Renal pelvis (tissue), 4 donors: ENCODE measurements around the gene SMIM32. TPM values are rescaled to one million over a fixed set of nuclear protein-coding genes. Genes with fewer than 3 reads are reported as not detected.

Experiments
- DNase-seq: peaks from one replicate; pipeline ENCODE4 v3.0.0-alpha.2; 2013
- polyA plus RNA-seq, 3 donors: library from polyadenylated mRNA; unstranded; fragments of 120-200 nt; gene quantifications; one replicate each; pipeline ENCODE4 v1.2.1, GENCODE V29; 2013; ENCODE audit not compliant: insufficient read length in 3 of 3

The SMIM32 gene
- polyA plus RNA-seq, 3 donors, result 16.6 to 20.1 (median 19.8) TPM

DNA sequence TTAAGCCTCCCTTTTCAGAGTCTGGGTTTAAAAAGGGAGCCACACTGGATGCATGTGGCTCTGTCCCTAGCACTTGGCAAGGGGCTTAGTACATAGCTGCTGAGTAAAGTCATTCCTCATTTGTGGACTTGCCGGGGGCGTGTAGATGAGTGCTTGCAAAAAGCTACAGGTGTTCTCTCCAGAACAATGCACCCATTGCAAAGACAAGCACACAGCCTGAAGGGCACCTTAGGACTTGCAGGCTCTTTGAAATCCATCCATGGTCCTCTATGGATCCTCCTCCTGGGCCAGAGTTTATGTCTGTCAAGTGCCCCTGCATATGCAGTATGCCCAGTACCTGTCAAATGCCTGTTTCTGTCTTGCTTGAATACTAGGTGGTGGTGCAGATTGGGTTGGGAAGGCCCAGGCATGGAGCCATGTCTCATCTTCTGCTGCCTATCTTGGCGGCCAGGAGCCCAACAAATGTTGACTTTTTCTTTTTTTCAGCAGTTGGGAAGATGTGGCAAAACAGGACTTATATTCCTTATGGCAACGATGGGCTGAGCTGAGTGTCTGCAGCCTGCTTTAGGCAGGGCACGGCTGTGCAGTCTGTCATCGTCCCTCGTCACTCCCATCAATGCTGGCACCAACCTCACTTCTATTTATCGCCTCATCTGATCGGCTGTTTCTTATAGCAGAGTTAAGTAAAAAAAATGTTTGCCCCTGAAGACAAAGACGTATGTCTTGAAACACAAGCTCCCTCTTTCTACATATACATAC is 18.5 kb upstream of the SMIM32 start:
- DNase-seq, result no peak

DNA sequence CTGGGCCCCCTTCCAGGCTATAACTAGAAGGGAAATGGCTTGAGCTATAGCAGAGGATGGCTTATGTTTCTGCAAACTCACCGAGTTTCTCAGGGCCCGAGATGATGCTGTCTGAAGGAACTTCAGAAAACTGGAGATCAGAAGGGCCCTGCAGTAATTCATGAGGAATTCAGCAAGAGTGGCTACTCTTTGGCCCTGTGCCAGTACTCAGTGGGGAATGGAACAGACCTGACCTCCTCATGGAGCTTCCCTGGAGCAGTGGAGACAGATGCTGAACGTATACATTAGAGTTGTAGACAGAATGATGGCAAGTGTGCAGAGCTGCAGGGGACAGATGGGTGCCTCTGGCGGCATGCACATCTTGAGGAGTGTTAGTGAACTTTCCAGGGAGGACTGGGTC is 17.3 kb upstream of the SMIM32 start:
- DNase-seq, result no peak

DNA sequence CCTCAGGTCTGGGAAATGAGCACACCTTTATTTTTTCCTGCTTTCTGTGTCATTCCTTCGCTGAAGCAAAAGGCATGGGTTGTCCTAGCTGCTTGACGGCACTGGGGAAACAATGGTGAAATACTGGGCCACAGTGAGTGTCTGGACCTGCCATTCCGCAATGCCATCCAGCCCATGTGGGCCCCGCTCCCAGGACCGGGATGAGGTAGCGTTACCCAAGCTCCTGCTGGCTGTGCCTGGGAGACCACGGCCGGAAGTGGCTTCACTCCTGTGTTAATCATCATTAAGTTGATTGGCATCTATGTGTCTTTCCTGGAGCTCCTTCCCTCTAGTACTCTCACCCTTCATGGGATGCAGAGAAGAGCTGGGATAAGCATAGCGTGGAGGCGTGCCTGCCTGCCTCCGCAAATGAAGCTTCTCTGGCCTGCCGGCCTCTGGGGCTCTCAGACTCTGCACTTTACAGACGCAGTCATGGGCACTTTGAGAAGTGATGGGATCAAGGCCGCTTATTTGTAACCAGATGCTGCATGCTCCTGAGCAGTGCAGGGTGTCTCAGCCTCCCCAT is 16.5 kb upstream of the SMIM32 start:
- DNase-seq, result no peak

DNA sequence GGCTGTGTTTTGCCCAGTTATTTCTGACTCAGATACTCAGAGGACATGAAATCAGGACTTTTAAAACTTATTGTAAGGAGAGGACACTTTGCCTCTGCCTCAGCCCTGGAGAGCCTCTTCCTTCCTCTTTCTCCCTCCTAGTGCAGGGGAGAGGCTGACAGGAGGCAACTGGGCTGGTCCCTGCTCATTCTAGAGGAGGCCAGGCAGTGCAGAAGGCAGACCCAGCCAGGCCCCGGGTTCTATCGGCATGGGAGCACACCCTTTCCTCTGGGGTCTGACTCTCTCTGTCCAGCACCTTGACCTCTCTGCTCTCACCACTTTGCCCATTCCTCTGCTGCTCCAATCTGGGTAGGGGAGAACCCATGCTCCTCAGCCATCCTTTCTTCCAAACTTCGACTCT is 16.0 kb upstream of the SMIM32 start:
- no peak for DNase-seq

DNA sequence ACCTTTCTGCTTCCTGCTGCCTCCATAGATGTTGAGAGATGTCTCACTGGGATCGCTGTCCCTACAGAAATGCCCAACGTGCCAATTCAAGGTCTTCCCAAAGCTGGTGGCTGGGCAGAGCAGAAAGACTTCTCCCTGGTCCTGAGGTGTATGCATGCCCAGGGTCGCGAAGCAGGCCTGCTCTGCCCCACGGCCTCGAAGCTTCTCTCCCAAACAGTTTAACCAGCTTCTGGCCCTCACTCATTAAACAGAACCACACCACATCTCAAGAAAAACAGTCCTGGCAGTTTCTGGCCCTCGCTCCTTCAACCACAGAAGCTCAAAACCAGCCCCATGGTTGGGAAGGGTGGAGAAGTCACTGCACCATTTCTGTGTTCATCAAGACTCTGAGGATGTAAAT is 14.7 kb upstream of the SMIM32 start:
- no peak for DNase-seq

DNA sequence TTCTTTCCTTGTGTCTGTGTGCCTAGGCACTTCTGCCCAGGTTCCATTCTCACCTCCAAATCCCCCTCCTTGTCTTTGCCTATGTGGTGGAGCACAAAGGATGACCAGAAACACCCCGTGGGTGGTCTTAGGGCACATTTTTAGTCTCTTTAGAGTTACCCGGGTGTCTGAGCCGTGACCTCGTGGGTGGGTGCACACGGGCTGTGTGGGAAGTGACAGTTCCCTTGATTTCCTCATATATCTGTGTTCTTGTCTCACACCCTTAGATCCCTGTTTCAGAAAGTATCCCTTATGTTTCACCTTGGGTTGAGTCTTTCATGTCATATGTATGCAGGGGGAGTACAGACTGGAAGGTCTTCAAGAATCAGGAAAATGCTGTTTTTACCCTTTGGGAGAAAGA is 13.4 kb upstream of the SMIM32 start:
- no peak for DNase-seq

DNA sequence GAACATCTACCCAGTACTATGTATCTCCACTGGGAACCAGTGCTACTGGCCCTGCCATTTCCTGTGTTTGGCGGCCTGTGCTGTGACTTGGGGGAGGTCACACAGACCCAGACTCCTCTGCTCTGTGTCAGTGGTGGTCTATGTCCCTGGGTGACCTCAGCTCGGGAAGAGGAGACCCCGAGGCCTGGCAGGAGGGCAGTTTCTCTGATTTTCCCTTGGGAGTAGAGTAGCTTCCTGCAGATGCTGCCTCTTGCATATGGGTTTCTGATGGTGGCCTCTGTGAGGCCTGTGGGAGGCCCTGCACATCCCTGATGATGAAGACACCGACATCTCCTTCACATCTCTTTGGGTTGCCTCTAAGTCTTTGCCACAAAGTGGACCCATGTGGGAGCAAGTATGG is 13.0 kb upstream of the SMIM32 start:
- DNase-seq, result no peak

DNA sequence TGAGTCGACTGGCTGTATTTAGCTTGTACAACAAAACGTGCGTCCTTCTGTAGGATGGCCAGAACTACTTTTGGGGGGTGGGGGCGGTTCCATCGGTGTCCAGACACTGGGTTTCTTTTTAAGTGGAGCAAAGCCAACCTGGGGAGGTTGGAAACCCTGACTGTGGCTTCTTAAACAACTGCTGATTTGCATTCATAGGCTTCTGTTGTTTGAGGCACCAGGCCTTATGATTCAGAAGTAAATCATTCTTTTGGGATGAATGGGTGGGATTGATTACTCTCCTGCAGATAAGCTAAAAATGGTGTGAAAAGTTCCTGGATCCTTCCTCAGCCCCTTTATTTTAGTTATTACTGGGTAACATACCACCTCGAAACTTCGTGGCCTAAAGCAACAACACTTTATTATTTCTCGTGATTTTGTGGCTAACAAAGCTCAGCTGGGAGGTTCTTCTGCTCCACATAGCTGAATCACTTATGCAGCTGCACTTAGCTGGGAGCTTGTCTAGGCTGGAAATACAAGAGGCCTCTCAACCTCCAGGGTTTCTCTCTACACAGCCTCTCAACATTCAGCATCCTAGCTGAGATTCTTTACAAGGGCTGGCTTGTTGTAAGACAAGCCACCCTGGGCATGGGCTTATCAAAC is 12.2 kb upstream of the SMIM32 start:
- DNase-seq, result no peak

DNA sequence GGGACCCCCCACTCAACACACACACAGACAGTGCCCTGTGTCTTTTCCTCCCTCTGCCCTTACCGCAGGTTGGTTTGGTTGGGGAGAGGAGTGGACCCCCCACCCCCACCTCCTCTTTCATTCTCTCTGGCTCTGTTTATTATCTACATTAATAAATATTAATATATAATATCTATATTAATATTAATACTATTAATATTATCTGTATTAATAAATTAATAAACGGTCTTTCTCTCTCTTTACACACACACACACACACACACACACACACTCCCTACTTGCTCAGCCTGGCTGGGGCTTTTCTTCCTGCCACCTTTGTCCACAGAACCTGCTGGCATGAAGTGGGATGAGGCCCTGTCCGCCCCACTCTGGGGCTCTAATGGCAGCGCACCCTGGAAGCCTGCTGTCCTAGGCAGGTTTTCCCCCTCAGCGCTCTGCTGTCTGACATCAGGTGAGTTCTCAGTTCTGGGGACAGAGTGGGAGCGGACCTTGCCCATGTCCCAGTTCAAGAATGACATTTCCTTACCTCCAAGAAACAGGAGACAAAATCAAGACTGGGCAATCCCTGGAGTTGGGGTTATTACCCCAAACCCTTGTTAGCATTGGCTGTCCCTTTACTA is 10.5 kb upstream of the SMIM32 start:
- DNase-seq, result no peak

DNA sequence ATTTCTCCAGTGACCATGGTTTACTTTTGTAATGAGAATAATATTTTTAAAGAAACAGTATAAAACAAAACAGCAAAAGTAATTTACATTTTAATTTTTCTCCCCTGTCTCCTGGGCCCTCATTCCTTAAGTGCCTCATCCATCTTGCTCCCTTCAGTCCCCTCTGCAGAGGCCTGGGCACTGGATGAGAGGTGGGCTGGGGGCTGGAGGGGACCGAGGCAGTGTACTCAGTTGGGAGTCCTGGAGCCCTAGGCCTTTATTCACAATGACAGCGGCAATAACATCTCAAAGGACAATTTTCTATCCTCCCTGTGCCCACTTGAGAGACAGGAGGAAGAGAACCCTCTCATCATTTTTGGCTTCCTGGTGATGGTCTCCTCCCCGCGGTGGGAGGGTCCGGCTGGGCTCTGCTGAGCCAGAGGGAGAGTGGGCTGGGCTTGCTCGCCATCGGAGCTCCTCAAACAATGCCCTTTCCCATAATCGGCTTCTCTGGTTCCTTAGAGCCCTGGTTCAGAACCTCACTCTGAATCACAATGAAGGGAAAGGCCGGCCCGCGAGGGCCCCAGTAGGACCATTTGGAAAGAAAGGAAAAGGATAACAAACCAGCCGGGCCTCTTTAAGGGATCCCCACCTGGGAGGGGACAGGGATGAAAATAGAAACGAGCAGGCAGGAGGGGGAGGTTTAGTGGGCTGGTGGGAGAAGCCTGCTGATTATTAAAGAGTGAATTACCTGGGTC is 9.7 kb upstream of the SMIM32 start:
- no peak for DNase-seq

DNA sequence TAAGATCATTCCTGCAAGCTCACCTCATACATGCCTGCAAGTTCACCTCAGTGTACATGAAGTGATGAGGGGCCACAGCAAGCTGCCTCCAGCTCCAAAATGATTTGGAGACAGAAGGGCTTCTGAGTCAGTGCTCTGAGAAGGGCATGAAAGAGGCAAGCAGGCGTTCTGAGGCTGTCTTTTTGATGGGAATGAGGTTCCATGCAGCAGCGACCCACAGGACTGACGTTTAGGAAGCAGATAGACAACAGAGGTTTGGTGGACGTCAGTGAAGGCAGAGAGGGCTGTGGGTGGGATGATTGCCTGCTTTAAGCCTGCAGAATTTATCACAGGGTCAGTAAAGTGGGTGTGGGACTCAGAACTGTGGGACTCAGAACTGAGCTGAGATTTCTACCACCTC is 8.9 kb upstream of the SMIM32 start:
- no peak for DNase-seq

DNA sequence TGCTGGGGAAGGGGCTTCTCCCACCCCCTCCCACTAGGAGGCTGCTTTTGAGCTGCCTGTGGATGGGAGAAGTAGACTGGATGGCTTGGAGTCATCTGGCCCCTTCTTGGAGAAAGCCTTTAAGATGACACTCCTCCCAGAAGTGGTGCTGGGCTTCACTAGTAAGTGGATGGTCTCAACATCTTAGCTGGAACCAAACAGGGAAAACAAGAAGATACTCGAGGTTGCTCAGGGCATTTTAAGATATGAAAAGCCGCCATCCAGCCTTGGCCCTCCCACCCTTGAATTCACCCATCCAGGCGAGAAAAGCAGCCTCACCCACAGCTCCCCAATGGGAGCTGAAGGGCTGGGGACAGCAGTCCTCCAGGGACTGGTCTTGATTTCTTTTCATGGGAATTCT is 7.8 kb upstream of the SMIM32 start:
- DNase-seq, result no peak

DNA sequence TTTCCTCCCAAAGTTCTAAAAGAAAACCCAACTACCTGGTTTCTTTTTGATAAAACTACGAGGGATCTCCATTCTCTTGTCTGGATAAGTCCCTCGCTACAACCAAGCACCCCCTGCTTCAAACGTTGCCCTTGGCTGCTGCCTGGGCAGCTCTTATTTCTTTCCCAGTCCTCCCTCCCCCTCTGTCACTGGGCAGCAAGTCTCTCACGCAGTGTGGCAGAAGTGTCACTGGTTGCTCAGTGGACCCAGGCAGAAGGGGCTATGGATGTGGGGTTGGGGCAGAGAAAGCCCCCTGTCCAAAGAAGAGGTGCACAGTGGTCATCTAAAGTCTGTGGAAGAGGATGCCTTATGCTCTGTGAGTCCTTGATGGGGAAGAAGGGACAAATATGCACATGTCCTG is 7.2 kb upstream of the SMIM32 start:
- no peak for DNase-seq

DNA sequence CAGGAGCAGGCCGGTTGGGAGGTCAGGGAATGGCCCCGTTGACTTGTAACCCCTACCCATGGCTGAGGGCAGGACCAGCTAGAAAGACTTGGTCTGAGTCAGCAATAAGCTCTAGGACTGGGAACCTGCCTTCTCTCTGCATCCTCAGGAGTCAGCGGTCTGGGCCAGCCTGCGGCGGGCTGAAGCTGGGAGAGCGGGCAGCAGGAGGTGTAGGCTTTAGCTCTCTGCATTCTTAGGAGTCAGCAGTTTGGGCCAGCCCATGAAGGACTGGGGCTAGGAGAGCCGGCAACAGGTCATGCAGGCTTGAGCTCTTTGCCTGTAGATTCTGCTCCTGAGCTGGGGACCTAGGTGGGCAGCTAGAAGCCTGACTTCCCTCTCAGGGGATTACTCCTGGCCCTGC is 6.4 kb upstream of the SMIM32 start:
- no peak for DNase-seq

DNA sequence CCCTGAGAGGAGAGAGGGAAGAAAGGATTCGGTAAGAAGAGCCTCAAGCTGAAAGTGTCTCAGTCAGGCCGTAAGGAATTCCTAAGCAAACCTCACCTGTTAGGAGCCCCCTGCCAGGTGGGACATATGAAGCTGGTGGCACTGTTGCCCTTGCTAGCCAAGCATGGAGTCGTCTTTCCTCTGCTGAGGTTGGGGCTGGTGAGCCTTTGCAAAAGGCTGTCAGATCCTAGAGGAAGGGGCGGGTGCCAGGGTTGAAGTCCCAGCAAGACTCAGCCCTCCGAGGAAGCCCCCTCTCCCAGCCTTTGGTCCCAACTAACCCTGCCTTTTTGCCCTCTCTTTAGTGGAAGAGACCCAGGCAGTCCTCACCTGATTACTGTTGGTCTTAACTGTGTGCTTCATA is 5.5 kb upstream of the SMIM32 start:
- no peak for DNase-seq

DNA sequence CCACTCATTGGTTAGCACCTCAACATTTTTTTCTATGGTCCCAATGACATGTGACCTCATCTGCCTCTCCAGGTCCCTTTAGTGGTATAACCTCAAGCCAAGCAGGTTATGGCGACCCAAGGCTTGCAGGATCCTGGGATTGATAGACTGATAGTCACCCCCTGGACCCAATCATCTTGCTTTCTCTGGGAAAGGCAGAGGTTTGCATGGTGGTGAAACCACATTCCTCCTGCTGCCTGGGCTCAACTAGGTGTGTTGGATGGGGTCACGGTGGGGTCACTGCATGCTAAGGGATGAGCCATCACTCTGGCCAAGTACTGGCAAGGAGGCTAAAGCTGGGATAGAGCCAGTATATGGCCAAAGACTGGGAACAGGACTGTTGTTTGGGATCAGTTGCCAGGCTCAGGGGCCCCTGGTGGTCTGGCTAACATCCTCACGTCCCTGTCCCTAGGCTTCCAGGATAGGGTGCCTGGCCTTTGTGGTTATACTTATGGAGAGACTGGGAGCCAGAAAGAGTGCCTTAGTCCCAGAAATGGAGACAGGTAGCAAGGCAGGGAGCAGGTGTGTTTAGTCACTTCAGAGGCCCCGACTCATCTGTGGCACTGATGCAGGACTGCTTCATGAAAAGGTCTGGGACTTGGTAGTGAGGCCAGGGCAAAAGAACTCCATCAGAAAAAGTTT is 4.6 kb upstream of the SMIM32 start:
- DNase-seq, result no peak

DNA sequence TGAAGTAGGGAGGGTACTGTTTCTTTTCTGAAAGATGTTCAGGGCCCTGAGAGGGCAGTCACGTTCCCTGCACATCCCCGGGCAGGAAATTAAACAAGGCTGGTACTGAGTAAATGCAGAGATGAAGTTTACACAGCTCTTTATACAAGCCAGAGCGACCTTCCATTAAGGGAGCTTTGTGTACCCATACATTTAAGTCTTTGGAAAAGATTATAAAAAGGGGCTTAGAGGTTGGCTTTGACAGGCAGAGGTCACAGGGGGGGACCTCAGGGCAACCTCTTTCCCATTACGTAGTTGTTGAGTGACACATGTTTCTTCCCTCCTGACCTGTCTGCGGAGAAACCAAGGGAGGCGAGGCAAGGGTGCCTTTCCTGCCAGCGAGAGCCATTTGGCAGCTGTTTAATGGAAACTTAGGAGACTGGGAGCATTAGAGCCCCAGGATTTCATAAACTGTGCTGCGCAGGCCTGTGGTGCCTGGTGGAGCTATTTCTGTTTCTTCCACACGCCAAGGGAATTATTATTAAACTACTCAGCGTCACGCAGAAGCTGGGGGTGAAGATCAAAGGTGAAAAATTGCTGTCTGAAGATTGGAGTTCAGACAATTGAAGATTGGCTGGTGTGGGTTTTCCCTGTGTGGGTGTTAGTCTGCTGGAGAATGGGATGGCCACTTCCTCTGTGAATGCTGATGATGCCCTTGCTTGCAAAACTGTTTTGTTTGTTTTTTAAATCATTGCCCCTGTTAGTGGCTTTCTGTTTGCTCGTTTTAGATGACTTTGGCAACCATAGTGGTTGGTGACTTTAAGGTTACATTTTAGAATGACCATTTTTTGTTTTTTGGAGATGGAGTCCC is 3.2 kb upstream of the SMIM32 start:
- no peak for DNase-seq

DNA sequence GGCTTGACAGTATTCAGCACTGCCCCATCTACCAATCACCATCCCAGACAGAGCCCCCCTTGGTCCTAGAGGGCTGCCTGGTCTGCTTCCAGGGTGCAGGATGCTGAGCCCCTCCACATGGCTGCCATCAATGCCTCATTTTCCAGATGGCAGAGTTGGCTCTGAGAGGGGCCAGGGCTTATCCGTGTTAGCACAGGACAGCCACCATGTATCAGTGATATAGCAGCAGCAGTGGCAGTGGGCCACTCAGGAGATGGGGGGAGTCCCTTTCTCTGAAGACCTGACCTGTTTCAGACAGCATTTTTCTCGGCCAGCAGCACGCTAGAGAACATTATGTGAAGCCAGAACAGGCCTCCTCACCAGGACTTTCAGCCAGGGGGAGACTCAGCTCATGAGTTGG is 1.6 kb upstream of the SMIM32 start:
- no peak for DNase-seq

DNA sequence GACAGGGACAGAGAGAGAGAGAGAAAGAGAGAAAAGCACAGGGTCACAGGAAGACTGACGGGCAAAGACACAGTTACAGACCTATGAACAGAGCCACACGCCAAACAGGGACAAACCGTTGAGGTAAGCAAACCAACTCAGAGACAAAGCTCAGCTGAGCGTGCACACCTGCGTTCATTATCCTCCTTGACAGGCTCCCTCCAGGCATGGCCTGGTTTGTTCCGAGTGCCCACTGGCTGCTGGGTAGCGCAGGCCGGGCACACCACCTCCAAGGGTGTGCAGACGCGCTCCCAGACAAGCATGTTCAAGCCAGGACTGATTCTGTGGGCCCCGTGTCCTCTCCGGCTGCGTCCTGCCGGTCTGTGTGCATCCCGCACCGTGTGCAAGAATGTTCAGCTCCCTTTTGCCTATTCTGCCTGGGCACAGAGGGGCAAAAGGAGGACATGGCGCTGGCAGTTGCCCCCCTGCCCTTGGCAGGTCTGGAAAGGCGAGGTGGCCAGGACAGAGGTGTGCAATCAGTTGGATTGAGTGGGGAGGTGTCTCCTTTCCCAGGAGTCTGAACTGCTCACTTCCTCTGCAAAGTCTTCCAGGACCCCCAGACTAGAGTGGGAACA is 467 bp upstream of the SMIM32 start:
- DNase-seq, result no peak

DNA sequence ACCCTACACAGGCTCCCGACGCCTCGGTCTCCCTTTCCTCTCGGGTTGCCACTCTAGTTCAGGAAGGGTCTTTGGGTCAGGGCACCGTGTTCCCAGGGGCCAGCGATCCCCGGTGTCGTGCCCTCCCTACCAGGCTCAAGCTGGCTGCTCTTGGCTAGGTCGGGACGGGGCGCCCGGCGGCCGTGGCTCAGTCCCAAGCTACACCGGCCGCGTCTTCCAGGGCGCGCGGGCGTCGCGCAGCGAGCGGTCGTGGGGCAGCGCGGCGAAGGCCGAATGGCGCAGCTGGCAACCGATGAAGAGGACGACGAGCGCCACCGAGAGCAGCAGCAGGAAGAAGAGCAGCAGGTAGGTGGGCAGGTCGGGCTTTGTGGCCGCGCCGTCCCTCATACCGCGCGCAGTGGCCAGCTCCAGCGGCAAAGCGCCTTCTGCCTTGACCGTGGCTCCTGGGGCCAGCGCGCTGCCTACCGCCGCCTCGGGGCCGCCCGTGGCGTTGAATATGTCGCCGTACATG is 892 bp downstream of the SMIM32 start:
- no peak for DNase-seq
